Ovary (tissue), 9 donors: Measurements from ENCODE around the gene CTSW. TPM values are rescaled to one million over a fixed set of nuclear protein-coding genes. Genes with fewer than 3 reads are reported as not detected.

ENCODE experiments used
- DNase-seq, 5 donors: peaks; one replicate each; pipeline ENCODE4 v3.0.0-alpha.2; 2019 to 2020
- H3K27ac ChIP-seq, 2 donors: fragments of 200-600 bp; one replicate each; pipeline versions ENCODE4 v1.5.1 to v1.8.0; 2019 to 2022
- H3K27me3 ChIP-seq: fragments of 200-600 bp; one replicate; pipeline ENCODE4 v1.8.0; 2022
- H3K36me3 ChIP-seq: fragments of 200-600 bp; sonication (generic); one replicate; pipeline ENCODE4 v1.5.1; 2019
- H3K4me1 ChIP-seq: one replicate; pipeline ENCODE4 v1.8.1; 2013; ENCODE audit warnings: mild to moderate bottlenecking, moderate library complexity; ENCODE audit not compliant: insufficient read depth
- H3K4me3 ChIP-seq: fragments of 200-600 bp; sonication (generic); one replicate; pipeline ENCODE4 v1.5.1; 2017
- H3K9me3 ChIP-seq, 2 donors: fragments of 200-600 bp in 1 of 2; sonication (generic) in 1 of 2; one replicate each; pipeline versions ENCODE4 v1.5.1 to v1.8.1; 2013 to 2019; ENCODE audit warnings: mild to moderate bottlenecking in 1 of 2, moderate library complexity in 1 of 2
- EP300 ChIP-seq: sonication (generic); formaldehyde crosslinking; IDR thresholded peaks from one replicate; pipeline ENCODE4 v1.6.1; 2017; ENCODE audit warnings: antibody characterized with exemption
- POLR2A ChIP-seq: fragments of 450-650 bp; IDR thresholded peaks from one replicate; pipeline ENCODE4 v1.6.1; 2017; ENCODE audit warnings: antibody characterized with exemption, mild to moderate bottlenecking, moderate library complexity
- WGBS, 3 donors: extraction: QIAGEN DNeasy Blood & Tissue Kit in 1 of 3; methylation state at CpG; one replicate each; pipeline versions ENCODE4 v1.1.5 to v1.1.7; 2013 to 2017; 5-methylcytosine and 5-hydroxymethylcytosine counted together
- intact Hi-C, 4 donors: fragments of 100-400 bp; cut with DNase I; formaldehyde crosslinking; loops; one replicate each; pipeline versions ENCODE4 v1.11.0 to v1.15.1; 2022 to 2023
- polyA plus RNA-seq, 2 donors: library from polyadenylated mRNA; stranded (reverse); fragments of 200-250 nt in 1 of 2; fragments of 350-450 nt in 1 of 2; fragmentation: Illumina TruSeq in 1 of 2; extraction: RNeasy Lipid Tissue Mini Kit (QIAGEN cat#74804) in 1 of 2; gene quantifications; one replicate each; pipeline ENCODE4 v1.2.3, GENCODE V29; 2013 to 2014
- total RNA-seq, 7 donors: library from RNA; depleted of rRNA in 2 of 7; stranded (reverse); fragments of >200 nt in 2 of 7; fragmentation: NEBNext Ultra II Directional in 3 of 7; extraction: Animal tissue kit (Norgen Biotek cat#: 25700) in 3 of 7; gene quantifications; one replicate each; pipeline versions ENCODE4 v1.1.0 to v1.2.4, GENCODE V29; 2016 to 2023
- TF ChIP-seq, protein P1 (sequence below), 3 donors: fragments of 450-650 bp in 2 of 3; fragments of 200-600 bp in 1 of 3; IDR thresholded peaks; one replicate each; pipeline versions ENCODE4 v1.5.1 to v1.8.0; 2016 to 2022; ENCODE audit warnings: antibody characterized with exemption in 3 of 3, mild to moderate bottlenecking in 1 of 3
- donor health status: DM: no; HTN: no; CAD: no; lungs with moderate emphysema.
- donor health status: DM: no; HTN: no; CAD: no.
- donor health status: Bipolar disorder and iron deficiency.
- donor health status: DM: yes; HTN: yes; CAD: no.
- donor health status: DM: no; HTN: no; CAD: no.
- donor health status: DM: yes; HTN: yes; CAD: no.

The CTSW gene
- total and polyA plus RNA-seq, 9 donors: 0.30 to 1.3 (median 0.81) TPM

DNA sequence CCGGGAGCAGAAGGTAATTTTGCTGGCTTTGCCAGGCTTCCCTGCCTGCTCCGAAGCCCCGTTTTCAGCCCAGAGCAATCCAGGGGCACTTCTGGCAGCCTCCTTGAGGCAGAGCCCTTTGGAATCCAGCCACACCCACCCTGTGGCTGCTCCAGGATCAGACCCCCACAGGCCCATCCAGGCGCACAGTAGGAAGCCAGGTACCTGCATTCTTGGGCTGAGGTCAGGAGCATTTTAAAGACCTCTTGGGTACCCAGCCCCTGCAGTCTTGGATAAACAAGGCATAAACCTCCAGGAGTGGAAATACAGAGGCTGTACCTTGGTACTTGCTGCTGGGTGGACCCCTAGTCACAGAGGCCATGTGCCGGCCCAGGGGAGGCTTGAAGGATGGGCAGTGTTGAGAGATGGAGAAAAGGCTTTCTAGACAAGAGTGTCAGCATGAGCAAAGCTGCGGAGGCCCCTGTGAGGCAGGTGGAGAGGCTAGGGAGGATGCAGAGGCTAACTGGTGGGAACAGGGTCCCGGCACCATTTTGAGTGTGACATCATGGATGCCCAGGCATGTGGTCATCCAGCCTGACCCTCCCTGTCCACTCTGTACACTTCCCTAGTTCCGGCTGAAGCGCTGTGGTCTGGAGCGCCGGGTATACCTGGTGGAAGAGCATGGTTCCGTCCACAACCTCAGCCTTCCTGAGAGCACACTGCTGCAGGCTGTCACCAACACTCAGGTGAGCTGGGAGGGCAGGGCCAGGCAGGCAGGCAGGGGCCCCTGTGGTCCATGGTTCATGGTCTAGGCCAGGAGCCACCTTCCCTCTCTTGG is 15.5 kb upstream of the CTSW start:
- intact Hi-C loops: no loop called here
- WGBS, 3 donors: 76 to 79% (median 76%) methylated on average over 12 of the region's 12 CpGs
- H3K9me3 ChIP-seq: no peaks in the 10 kb centered on the region
- no peak overlapping the region for H3K27ac ChIP-seq
- DNase-seq: peak in 4 of 5 donors; percentile 7 to 29 (median 24)
- H3K4me1 ChIP-seq: no peaks in the 10 kb centered on the region
- H3K4me3 ChIP-seq: no peak overlapping the region
- no peaks in the 10 kb centered on the region for H3K27me3 ChIP-seq
- H3K36me3 ChIP-seq: no peaks in the 10 kb centered on the region
- TF ChIP-seq POLR2A (no peak), EP300 (no peak)
- TF ChIP-seq, protein P1, sequence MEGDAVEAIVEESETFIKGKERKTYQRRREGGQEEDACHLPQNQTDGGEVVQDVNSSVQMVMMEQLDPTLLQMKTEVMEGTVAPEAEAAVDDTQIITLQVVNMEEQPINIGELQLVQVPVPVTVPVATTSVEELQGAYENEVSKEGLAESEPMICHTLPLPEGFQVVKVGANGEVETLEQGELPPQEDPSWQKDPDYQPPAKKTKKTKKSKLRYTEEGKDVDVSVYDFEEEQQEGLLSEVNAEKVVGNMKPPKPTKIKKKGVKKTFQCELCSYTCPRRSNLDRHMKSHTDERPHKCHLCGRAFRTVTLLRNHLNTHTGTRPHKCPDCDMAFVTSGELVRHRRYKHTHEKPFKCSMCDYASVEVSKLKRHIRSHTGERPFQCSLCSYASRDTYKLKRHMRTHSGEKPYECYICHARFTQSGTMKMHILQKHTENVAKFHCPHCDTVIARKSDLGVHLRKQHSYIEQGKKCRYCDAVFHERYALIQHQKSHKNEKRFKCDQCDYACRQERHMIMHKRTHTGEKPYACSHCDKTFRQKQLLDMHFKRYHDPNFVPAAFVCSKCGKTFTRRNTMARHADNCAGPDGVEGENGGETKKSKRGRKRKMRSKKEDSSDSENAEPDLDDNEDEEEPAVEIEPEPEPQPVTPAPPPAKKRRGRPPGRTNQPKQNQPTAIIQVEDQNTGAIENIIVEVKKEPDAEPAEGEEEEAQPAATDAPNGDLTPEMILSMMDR (IDR thresholded peaks at IDR 0.05): no peak

- Histone ChIP-seq H3K4me1 (no peaks in the 10 kb centered on the region), H3K9me3 (no peaks in the 10 kb centered on the region), H3K27me3 (no peaks in the 10 kb centered on the region), H3K27ac (no peak overlapping the region), H3K4me3 (no peak overlapping the region), H3K36me3 (no peaks in the 10 kb centered on the region)
- no peak for TF ChIP-seq POLR2A
- TF ChIP-seq, protein P1 (IDR thresholded peaks at IDR 0.05): no peak
- TF ChIP-seq EP300: no peak
- peak in 4 of 5 donors; percentile 11 to 26 (median 24) for DNase-seq
- 69 to 80% (median 77%) methylated on average over 18 of the region's 18 CpGs for WGBS, 3 donors
- intact Hi-C loops: no loop called here
These were observed 14.7 kb upstream of the CTSW start for GRCh38 chr11:65864706-65865471.

- no peaks in the 10 kb centered on the region for H3K27me3 ChIP-seq
- H3K9me3 ChIP-seq: no peaks in the 10 kb centered on the region
- peak in 3 of 5 donors; percentile 20 to 28 (median 23) for DNase-seq
- no peaks in the 10 kb centered on the region for H3K4me1 ChIP-seq
- intact Hi-C loops: no loop called here
- H3K36me3 ChIP-seq: no peaks in the 10 kb centered on the region
- WGBS, 3 donors: 62 to 75% (median 72%) methylated on average over 9 of the region's 9 CpGs
- H3K4me3 ChIP-seq: no peak overlapping the region
- H3K27ac ChIP-seq: no peak overlapping the region
- TF ChIP-seq, protein P1 (IDR thresholded peaks at IDR 0.05): no peak
- TF ChIP-seq POLR2A (no peak), EP300 (no peak)
These were observed 14.0 kb upstream of the CTSW start for GRCh38 chr11:65865550-65866172.

DNA sequence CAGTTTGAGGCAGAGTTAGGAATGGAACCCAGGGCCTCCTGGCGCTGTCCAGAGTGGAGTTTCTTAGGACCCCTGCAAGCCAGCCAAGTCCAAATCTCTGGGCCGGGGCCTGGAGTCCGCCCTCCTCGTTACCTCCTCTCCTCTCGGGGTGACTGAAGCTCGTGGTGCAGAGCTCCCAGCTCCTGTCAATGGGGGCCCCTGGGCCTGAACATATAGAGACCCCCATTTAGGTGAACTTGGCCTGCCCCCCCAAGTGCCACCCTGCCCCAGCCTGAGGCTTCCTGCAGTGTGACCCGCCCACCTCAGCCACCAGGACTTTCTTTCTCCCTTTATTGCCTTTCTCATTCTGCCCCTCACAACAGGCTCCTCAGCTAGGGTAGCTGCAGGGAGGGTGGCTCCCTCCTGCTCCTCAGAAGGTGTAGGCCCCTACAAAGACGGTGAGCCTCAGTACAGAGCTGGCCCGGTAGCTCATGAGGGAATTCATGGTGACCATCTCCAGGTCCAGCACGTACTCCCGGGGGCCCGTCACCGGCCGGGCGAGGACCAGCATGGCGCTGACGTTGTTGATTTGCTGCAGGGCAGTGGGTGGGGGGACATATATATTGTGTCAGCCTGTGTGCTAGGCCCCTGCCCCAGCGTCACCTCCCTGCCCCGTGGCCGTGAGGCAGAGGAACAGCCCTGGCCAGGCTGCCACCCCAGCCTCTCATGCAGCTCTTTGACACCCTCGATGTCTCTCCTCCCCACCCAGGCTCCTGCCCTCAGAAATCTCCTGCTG is 12.9 kb upstream of the CTSW start:
- Histone ChIP-seq H3K4me1 (peaks cover 1% of the 10 kb centered on the region), H3K27me3 (no peaks in the 10 kb centered on the region), H3K36me3 (no peaks in the 10 kb centered on the region), H3K27ac (no peak overlapping the region), H3K9me3 (no peaks in the 10 kb centered on the region), H3K4me3 (no peak overlapping the region)
- DNase-seq: peak in 3 of 5 donors; percentile 23 to 35 (median 24)
- no peak for TF ChIP-seq POLR2A
- TF ChIP-seq EP300: no peak
- TF ChIP-seq, protein P1 (IDR thresholded peaks at IDR 0.05): no peak
- intact Hi-C loops: no loop called here
- 69 to 71% (median 70%) methylated on average over 21 of the region's 21 CpGs for WGBS, 3 donors
